Heart left ventricle (tissue), 16 donors: ENCODE measurements around the gene RALGPS1. TPM values are rescaled to one million over a fixed set of nuclear protein-coding genes. Genes with fewer than 3 reads are reported as not detected.

ENCODE experiments used
- ATAC-seq, 4 donors: fragments of 200-7000 bp; cut with Tn5 transposase; one replicate each; pipeline ENCODE4 v1.9.1; 2020 to 2022; ENCODE audit warnings: moderate library complexity in 4 of 4, mild to moderate bottlenecking in 3 of 4, moderate number of reproducible peaks in 1 of 4
- DNase-seq, 5 donors: peaks; one replicate each; pipeline ENCODE4 v3.0.0-alpha.2; 2020
- H3K27ac ChIP-seq, 12 donors: fragments of 200-600 bp; sonication (generic) in 4 of 12; one replicate each; pipeline versions ENCODE4 v1.5.0 to v1.8.0; 2016 to 2022; ENCODE audit warnings: mild to moderate bottlenecking in 2 of 12
- H3K27me3 ChIP-seq, 9 donors: fragments of 200-600 bp; sonication (generic) in 2 of 9; one replicate each; pipeline versions ENCODE4 v1.5.1 to v1.8.0; 2016 to 2022; ENCODE audit warnings: mild to moderate bottlenecking in 3 of 9
- H3K36me3 ChIP-seq, 9 donors: fragments of 200-600 bp; sonication (generic) in 2 of 9; one replicate each; pipeline versions ENCODE4 v1.5.0 to v1.8.0; 2018 to 2022; ENCODE audit warnings: mild to moderate bottlenecking in 2 of 9
- H3K4me1 ChIP-seq, 12 donors: fragments of 200-600 bp; sonication (generic) in 4 of 12; one replicate each; pipeline versions ENCODE4 v1.5.0 to v1.8.0; 2016 to 2022; ENCODE audit warnings: mild to moderate bottlenecking in 3 of 12
- H3K4me3 ChIP-seq, 12 donors: fragments of 200-600 bp; sonication (generic) in 4 of 12; one replicate each; pipeline versions ENCODE4 v1.5.0 to v1.8.0; 2017 to 2022; ENCODE audit warnings: mild to moderate bottlenecking in 9 of 12, moderate library complexity in 4 of 12
- H3K9me3 ChIP-seq, 12 donors: fragments of 200-600 bp; sonication (generic) in 4 of 12; one replicate each; pipeline versions ENCODE4 v1.5.0 to v1.8.0; 2016 to 2022; ENCODE audit warnings: mild to moderate bottlenecking in 1 of 12
- CTCF ChIP-seq, 12 donors: fragments of 200-600 bp; sonication (generic) in 4 of 12; IDR thresholded peaks; one replicate each; pipeline versions ENCODE4 v1.5.0 to v1.8.0; 2018 to 2022; ENCODE audit warnings: antibody characterized with exemption in 12 of 12, mild to moderate bottlenecking in 5 of 12
- POLR2A ChIP-seq, 2 donors: fragments of 450-650 bp; IDR thresholded peaks; one replicate each; pipeline ENCODE4 v1.6.1; 2017; ENCODE audit warnings: antibody characterized with exemption in 2 of 2, mild to moderate bottlenecking in 2 of 2, moderate library complexity in 2 of 2
- WGBS, 4 donors: extraction: QIAGEN DNeasy Blood & Tissue Kit in 2 of 4; methylation state at CpG; one replicate each; pipeline versions ENCODE4 v1.1.5 to v1.1.7; 2013 to 2018; 5-methylcytosine and 5-hydroxymethylcytosine counted together
- intact Hi-C, 10 donors: fragments of 100-400 bp; cut with DNase I; formaldehyde crosslinking; loops; one replicate each; pipeline versions ENCODE4 v1.11.1 to v1.14.2; 2022
- polyA plus RNA-seq, 2 donors: library from polyadenylated mRNA; stranded (reverse); fragments of 200-250 nt; gene quantifications; one replicate each; pipeline ENCODE4 v1.2.3, GENCODE V29; 2013
- total RNA-seq, 9 donors: library from RNA; depleted of rRNA in 2 of 9; stranded (reverse); fragments of >200 nt in 2 of 9; fragmentation: NEBNext Ultra II Directional in 3 of 9; extraction: Animal tissue kit (Norgen Biotek cat#: 25700) in 3 of 9; gene quantifications; one replicate each; pipeline versions ENCODE4 v1.1.0 to v1.2.4, GENCODE V29; 2016 to 2023
- donor health status: ischemic (EF 13 %, LVEDD 7.1; RV severe dilation, severe dysfunction).
- donor health status: healthy with polysubstance abuse.
- donor health status: DM: no; HTN: yes; CAD: no.
- donor health status: DM: no; HTN: no; CAD: no.
- donor health status: ischemic (EF 25% LVEDD 6.9; RV normal size, moderate dysfunction).
- donor health status: ischemic (EF 25% LVEDD 5.7; RV mildly dilated, moderate dysfunction).
- donor health status: healthy.
- donor health status: DM: yes; HTN: yes; CAD: no.
- donor health status: ischemic (EF 35%, LVEDD 5.7; RV mildly dilated, moderate dysfunction).
- donor health status: nonischemic (EF 11% LVEDD 7.7; RV severe dilation, severe dysfunction).
- donor health status: DM: yes; HTN: yes; CAD: no.
- donor health status: PGD.
- donor health status: ischemic (EF 29% LVEDD 5.4; RV normal size, mild dysfunction).
- donor health status: nonischemic (EF 23%, LVEDD 6.1; RV moderate dilation, normal function).

The RALGPS1 gene
- total and polyA plus RNA-seq, 11 donors = 8.0 to 21.8 (median 14.4) TPM

- no peak for ATAC-seq
- Histone ChIP-seq H3K4me1 (peaks cover 0 to 25% (median 9%) of the 10 kb centered on the region in 12 donors), H3K27ac (peak overlapping the region in 5 of 12 donors; percentile 20 to 83 (median 72)), H3K36me3 (peaks cover 0 to 3% (median 0%) of the 10 kb centered on the region in 9 donors), H3K4me3 (peak overlapping the region in 11 of 12 donors; percentile 55 to 96 (median 77)), H3K27me3 (no peaks in the 10 kb centered on the region), H3K9me3 (no peaks in the 10 kb centered on the region)
- peak in 1 of 5 donors; percentile 37 for DNase-seq
- no peak for TF ChIP-seq POLR2A (IDR thresholded peaks at IDR 0.05)
- no peak for TF ChIP-seq CTCF (IDR thresholded peaks at IDR 0.05)
- WGBS, 4 donors = 21 to 44% (median 23%) methylated on average over 17 to 42 of the region's 42 CpGs
- intact Hi-C loops = loop anchor here in 5 of 10 donors (2.0 to 10.0 kb wide), 6 partner anchors 56 to 229 kb away; partner anchors contain the start of genes SLC2A8 (in 2 of the 5), LRSAM1 (in 1 of the 5) and RPL12 (in 1 of the 5)
These were observed 311.4 kb downstream of the RALGPS1 start for GRCh38 chr9:127225801-127226625.

GRCh38 chr9:127229691-127230417, 315.3 kb downstream of the RALGPS1 start:
- Histone ChIP-seq H3K9me3 (no peaks in the 10 kb centered on the region), H3K27me3 (no peaks in the 10 kb centered on the region), H3K27ac (no peak overlapping the region), H3K4me3 (no peak overlapping the region), H3K36me3 (peaks cover 0 to 3% (median 0%) of the 10 kb centered on the region in 9 donors), H3K4me1 (peaks cover 0 to 26% (median 12%) of the 10 kb centered on the region in 12 donors)
- ATAC-seq (no peak), DNase-seq (no peak)
- WGBS, 4 donors = 96 to 97% (median 97%) methylated on average over 4 of the region's 4 CpGs
- intact Hi-C loops = loop anchor here in 4 of 10 donors (5.0 to 10.0 kb wide), 4 partner anchors 52 to 225 kb away; partner anchors contain the start of genes LRSAM1 (in 1 of the 4), RPL12 (in 1 of the 4) and SLC2A8 (in 1 of the 4)
- TF ChIP-seq CTCF (IDR thresholded peaks at IDR 0.05) (no peak), POLR2A (IDR thresholded peaks at IDR 0.05) (no peak)

- no peaks in the 10 kb centered on the region for H3K9me3 ChIP-seq
- DNase-seq = no peak
- 93 to 99% (median 98%) methylated on average over 3 of the region's 3 CpGs for WGBS, 4 donors
- no peak for TF ChIP-seq POLR2A (IDR thresholded peaks at IDR 0.05)
- no peak for TF ChIP-seq CTCF (IDR thresholded peaks at IDR 0.05)
- H3K4me3 ChIP-seq = no peak overlapping the region
- H3K27me3 ChIP-seq = no peaks in the 10 kb centered on the region
- peaks cover 0 to 3% (median 0%) of the 10 kb centered on the region in 9 donors for H3K36me3 ChIP-seq
- ATAC-seq = no peak
- H3K4me1 ChIP-seq = peaks cover 0 to 18% (median 5%) of the 10 kb centered on the region in 12 donors
- intact Hi-C loops = no loop called here
- H3K27ac ChIP-seq = no peak overlapping the region
These were observed 317.1 kb downstream of the RALGPS1 start for GRCh38 chr9:127231666-127232065.
